Stimulated activated CD8-positive, alpha-beta memory T cell treated with anti-CD3 and anti-CD28 coated beads, Interleukin-15, amount 100 ng/mL, for 24 hours (primary cell): ENCODE measurements around the gene ATP6V0A1.
"Not testable (repeated sequence)": the region's sequence is repeated elsewhere in the genome, so short reads cannot be mapped to it uniquely, and the experiment has no call there.

Experiments used
- DNase-seq: peaks from one replicate; pipeline ENCODE4 v3.0.0-alpha.2; 2020; ENCODE audit warnings: low read depth

Gene ATP6V0A1

DNA sequence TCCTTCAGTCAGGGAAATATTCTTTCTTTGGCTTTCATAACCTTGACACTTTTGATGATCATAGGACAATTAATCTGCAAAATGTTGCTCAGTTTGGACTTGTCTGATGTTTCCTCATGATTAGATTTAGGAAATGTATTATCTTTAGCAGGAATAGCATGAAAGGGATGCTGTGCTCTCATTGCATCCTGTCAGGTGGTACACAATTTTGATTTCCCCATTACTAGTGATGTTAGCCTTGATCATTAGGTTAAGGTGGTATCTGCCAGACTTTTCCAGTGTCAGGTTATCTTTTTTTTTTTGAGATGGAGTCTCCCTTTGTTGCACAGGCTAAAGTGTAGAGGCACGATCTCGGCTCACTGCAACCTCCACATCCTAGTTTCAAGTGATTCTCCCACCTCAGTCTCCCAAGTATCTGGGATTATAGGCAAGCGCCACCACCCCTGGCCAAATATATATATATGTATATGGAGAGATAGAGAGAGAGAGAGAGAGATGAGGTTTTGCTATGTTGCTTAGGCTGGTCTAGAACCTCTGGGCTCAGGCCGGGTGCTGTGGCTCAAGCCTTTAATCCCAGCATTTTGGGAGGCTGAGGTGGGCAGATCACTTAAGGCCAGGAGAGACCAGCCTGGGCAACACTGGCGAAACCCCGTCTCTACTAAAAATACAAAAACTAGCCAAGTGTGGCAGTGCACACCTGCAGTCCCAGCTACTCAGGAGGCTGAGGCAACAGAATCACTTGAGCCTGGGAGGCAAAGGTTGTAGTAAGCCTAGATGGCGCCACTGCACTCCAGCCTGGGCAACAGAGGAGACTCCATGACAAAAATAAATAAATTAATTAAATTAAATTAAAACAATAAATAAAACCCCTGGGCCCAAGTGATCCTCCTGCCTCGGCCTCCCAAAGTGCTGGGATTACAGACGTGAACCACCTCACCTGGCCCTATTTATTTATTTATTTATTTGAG lies 19.8 kb upstream of the ATP6V0A1 start:
- no peak for DNase-seq

DNA sequence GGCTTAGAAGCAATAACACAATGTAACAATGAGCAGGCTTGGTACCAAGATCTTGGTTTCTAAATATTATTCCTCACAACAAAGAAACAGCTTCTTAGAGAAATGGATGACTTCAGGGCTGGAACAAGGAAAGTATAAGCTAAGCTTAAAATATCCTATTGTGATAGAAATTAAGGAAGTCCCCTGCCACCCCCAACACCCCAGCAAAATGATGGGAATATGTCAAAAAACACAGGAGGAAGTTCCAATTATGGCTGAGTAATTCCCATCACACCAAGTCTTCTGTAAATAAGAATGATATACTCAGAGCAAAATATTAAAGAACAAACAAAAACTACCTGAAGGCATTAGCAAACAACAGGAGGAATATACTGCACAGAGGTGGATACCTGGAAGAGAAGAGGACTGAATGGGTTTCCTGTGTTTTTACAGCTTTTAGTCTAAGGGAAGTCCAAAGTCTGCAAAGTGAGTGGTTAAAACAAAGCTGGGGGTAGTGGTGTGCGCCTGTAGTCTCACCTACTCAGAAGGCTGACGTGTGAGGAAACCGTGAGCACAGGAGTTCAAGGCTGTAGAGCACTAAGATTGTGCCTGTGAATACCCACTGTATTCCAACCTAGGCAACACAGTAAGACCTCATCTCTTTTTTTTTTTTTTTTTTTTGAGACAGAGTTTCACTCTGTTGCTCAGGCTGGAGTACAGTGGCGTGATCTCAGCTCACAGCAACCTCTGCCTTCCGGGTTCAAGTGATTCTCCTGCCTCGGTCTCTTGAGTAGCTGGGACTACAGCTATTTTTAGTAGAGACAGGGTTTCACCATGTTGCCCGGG lies 17.1 kb upstream of the ATP6V0A1 start:
- no peak for DNase-seq

DNA sequence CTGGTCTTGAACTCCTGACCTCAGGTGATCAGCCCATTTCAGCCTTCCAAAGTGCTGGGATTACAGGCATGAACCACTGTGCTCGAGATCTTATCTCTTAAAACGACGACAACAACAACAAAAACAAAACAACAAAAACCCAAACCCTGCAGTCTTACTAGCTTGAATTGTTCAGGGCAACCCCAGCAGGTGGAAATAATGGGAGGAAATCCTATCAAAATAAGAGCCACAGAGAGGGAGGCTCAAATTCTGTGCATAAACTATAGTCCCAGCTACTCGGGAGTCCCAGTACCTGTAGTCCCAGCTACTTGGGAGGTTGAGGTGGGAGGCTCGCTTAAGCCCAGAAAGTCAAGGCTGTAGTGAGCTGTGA lies 16.5 kb upstream of the ATP6V0A1 start:
- no peak for DNase-seq

DNA sequence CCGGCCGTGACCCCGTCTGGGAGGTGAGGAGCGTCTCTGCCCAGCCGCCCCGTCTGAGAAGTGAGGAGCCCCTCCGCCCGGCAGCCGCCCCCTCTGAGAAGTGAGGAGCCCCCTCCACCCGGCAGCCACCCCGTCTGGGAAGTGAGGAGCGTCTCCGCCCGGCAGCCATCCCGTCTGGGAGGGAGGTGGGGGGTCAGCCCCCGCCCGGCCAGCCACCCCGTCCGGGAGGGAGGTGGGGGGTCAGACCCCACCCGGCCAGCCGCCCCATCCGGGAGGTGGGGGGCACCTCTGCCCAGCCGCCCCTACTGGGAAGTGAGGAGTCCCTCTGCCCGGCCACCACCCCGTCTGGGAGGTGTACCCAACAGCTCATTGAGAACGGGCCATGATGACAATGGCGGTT lies 9.5 kb upstream of the ATP6V0A1 start:
- not testable (repeated sequence) for DNase-seq

DNA sequence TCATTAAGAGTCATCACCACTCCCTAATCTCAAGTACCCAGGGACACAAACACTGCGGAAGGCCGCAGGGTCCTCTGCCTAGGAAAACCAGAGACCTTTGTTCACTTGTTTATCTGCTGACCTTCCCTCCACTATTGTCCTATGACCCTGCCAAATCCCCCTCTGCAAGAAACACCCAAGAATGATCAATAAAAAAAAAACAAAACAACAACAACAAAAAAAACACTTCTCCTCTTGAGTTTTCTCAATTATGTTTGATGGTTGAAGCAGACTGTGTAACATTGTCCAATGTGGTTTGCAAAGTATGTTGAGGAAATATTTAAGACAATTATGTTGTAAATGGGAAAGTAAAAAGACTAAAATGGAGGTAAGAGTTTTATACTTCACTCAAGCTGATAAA lies 8.8 kb upstream of the ATP6V0A1 start:
- not testable (repeated sequence) for DNase-seq

DNA sequence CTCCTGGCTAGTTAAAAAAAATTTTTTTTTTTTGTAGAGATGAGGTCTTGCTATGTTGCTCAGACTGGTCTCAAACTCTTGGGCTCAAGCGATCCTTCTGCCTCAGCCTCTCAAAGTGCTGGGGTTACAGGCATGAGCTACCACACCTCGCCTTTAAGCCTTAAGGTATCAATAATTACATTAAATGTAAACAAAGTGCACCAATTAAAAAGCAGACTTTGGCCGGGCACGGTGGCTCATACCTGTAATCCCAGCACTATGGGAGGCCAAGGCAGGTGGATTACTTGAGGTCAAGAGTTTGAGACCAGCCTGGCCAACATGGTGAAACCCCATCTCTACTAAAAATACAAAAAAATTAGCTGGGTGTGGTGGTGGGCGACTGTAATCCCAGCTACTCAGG lies 7.4 kb upstream of the ATP6V0A1 start:
- not testable (repeated sequence) for DNase-seq

DNA sequence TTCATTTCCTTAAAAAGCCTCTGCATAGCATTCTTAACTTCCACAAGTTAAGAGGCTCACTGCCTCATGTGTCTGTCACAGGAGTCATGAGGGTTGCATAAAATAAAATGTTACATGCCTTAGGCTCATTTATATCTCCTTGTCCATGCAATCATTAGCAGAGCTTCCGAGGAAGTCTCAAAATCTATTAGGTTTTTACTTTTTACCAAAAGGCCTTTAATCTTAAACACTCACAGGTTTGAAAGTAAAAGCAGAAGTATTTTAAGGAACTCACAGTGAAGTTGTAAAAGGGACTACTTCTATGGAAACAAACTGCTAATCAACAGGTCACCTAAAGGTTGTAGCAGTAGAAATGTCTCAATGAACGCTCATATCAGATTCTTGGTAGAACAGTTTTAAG lies 5.2 kb upstream of the ATP6V0A1 start:
- no peak for DNase-seq

DNA sequence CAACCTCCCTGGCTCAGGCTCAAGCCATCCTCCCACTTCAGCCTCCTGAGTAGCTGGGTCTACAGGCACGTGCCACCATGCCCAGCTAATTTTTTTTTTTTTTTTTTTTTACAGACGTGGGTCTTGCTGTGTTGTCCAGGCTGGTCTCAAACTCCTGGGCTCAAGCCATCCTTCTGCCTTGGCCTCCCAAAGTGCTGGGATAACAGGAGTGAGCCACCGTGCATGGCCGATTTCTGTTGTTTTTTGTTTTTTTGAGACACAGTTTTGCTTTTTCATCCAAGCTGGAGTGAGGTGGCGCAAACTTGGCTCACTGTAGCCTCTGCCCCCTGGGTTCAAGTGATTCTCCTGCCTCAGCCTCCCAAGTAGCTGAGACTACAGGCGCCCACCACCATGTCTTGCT lies 3.7 kb upstream of the ATP6V0A1 start:
- not testable (repeated sequence) for DNase-seq

DNA sequence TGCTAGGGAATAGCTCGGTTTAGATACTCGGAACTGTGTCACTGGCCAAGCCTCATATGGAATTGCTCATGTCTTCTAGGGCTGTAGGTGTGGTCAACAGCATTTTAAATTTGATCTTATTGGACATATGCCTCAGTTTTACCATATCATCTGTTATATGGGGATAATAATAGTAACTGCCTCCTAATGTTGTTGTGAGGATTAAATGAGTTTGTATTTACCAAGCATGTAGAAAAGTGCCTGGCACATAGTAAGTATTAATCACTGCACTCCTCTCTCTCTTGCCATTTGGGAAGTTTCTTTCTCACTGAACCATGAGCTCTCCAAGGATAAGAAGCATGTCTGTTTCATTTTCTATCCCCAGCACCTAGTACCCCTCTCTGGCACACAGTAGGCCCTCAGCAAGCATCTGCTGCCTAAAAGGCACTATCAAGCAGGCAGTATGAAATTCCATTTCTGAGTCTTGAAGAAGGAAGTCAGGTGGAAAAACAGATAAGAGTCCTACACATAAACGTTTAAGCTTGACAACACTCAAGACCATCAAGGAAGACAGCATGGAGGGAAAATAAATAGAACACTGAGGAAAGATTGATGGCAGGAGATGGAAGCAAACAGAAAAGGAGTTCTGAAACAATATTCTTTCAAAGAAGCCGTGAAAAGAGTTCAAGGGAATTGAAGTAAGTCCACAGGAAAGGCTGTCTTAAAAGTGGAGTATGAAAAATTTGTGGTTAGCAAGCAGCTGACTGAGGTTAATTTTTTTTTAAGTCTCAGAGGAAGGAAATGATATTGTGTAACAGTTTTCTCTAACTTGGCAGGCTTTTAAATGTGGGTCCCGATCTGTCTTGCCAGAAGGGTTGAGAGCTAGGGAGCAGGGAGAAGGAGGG lies 2.2 kb upstream of the ATP6V0A1 start:
- no peak for DNase-seq

DNA sequence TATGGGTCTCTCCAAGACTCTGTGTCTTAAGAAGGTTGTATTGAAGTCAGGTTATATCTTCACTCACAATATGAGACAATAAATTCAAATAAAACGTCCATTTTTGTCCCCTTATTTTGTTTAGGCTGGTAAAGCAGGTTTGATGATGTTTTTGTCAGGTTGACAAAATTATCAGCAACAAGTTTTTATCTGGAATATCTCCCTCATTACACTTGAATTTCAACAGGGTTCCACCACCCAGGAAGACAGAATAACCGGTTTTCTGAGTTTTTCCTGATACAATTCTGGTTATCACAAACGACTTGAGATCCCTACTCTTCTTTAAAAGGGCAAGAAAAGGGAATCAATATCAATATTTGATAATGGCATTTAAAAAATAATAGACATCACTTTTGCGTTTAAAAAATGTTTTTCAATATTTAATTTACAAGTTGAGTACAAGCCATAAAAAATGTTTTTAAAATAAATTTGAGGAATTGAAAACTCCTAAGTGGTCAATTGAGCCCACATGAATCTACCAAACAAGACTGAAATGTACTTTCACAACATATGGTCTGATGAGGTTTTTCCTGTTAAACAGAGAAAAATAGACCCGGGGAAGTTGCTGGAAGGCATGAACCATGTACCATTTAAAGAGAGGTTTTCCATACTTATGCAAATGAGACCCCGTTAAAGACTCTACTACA lies 1.4 kb upstream of the ATP6V0A1 start:
- no peak for DNase-seq

DNA sequence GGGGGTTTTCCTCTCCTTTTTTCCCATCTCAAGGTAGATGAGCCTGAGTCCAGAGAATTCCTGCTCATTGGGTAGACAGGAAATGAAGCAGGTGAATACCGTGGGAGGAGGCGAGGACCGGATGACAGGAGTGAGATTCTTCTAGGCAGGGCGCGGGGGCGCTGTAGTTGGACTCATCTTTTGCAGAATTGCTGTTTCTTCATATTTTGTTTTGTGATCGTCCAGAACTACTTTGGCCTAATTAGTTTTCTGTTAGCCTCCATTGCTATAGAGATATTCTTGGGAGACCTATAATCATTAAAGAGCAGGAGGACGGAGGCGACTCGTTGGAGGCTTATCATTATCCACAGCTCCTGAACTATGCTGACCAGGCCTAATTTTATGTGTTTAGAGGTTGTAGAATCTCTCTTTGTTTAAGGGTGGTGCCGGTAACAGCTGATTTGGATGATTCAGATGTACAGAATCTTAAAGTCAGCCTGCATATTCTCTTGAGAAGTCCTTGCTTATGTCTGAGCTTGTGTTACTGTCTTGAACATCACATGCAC lies 650 bp downstream of the ATP6V0A1 start:
- no peak for DNase-seq

DNA sequence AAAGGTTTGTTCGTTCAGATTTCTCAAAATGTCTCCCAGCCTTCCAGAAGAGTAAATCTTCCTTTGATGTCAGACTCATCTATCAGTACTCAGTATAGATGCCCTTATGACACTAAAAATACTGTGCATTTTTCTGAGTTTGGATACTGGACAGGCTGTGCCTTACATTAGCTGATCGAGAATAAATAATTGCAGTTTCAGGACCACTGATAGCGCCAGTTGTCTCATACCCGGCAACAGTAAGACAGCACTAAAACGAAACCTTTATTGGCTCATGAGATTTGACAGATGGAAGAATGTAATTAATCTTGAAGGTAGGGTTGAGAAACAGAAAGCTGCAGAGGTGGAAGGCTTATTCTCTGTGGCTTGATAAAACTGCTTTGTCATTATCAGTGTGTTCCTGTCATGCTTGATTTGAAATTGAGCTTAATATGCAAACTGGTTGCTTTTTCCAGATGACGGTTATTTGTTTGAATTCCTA lies 1.2 kb downstream of the ATP6V0A1 start:
- no peak for DNase-seq

DNA sequence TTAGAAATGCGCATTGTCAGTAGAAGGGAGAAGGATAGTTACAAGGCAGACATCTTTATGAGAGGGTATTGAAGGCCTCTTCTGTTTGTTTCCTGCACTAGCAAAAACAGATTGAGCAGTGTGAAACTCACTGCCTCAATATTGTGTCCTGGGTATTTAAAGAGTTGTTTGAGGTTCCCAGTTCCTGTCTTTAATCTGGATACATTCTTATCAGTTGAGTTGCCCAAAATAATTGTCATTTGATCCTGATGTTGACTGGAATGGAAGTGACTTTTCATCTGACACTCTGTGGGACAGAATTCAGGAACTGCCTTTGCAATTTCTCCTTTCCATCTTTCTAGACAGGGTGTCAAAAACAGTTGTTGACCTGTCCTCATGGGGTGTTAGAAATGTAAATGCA lies 1.7 kb downstream of the ATP6V0A1 start:
- DNase-seq, result no peak

DNA sequence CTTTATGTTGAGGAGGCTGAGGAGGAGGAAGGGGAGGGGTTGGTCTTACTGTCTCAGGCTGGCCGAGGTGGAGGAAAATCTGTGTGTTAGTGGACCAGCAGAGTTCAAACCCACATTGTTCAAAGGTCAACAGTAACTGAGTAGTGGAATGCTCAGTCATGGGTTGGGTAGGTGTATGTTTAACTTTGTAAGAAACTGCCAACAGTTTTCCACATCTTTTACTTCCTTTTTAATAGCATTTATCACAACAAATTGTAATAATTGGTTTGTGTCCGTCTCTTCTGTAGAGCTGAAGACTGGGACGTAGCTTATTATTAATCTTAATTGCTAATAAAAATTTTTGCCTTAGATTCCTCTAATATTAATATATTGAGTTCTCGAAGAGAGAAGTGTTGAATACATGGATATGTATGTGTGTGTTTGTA lies 5.3 kb downstream of the ATP6V0A1 start:
- DNase-seq, result no peak

DNA sequence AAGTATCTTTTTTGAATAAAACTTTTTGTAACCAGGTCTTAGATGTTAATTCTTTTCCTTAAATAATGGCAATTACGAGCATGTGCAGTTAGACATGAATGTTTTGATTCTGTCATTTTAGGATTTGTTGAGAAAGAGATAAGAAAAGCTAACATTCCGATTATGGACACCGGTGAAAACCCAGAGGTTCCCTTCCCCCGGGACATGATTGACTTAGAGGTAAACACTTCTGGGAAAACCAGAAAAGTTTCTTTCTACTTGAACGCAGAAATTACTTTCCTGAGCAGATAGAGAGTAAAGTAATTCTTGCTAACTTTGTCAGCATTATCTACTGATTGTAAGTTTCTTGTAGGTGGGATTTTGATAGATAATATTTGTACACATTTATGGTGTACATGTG lies 9.2 kb downstream of the ATP6V0A1 start:
- no peak for DNase-seq

DNA sequence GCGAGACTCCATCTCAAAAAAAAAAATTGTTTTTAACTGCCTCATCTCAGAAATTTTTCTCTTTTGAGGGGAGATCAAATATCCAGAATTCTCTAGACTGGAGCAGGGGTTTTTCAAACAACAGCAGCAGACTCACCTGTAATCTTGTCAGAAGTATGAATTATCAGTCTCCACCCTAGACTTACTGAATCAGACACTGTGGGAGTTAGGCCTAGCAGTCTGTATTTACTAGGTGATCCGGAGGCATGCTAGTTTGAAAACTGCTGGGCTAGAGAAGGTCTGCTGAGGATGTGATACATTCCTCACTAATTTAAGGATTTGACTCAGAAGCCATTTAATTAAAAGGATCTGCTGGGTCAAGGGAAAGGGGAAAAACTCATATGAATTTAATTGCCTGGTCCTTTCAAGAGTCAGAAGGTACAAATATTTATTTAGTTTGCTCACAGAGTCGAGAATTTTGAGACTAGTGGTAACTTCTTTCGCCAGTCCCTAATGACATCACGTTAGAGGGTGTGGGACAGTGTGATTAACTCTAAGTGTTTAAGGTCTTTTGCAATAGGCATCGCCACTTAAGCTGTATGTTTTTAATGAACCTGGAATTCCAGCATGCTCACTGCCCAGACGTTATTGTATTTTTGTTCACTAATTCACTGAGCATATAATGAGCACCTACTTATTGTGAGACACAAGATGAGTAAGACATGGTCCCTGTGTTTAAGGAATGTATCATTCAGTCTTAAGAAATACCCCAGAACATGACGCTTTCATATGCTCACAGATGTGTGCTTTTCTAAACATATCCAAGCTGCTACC lies 14.2 kb downstream of the ATP6V0A1 start:
- DNase-seq, result no peak

DNA sequence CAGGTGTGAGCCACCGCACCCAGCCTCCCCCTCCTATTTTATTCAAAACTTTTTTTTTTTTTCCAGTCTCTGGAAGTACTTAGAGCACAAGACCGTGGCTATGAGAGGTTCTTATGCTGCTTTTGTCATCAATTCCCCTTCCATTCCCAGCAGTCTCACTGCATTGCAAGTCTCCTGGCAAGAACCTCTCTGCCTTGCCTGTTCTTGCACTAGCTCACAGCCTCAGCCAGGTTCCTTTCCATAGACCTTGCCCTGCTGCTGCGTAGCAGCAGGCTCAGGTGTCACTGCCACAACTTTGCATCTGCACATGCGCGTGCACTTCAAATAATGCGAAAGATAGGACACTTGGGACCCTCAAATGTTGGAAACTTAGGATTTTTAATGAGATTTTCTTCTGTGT lies 15.6 kb downstream of the ATP6V0A1 start:
- no peak for DNase-seq

DNA sequence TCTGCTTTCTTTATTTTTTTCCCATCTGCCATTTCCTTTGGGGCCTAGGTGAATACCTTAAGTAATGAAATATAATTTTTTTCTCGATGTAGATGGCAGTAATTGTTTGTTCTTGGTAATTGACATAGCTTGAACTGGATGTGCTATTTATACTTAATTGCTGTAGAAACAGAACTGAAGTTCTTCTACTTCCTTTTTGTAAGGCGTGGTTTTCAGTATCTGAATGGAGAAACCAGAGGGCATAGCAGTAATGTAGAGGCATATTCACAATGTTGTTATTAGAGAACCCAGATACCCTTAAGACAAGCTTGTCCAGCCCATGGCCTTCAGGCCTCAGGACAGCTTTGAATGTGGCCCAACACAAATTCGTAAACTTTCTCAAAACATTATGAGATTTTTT lies 16.4 kb downstream of the ATP6V0A1 start:
- DNase-seq, result no peak

DNA sequence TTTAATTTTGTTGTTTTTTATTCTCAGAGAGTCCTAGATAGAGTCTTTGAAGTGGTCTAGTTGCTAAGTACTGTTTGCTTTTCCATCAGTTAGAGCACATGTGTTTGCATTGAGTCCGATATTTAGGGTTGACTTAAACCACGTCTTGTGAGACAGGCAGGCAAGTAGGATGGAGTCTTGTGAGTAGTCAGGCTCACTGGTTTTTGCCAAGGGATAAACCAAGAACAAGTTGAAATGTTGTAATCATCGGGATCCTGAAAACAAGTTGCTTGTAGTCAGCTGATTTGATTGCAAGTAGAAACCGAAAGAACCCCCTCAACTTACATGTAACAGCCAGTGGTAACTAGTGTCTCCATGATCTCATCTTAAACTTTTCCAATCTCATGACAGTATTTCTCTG lies 17.2 kb downstream of the ATP6V0A1 start:
- DNase-seq, result no peak

DNA sequence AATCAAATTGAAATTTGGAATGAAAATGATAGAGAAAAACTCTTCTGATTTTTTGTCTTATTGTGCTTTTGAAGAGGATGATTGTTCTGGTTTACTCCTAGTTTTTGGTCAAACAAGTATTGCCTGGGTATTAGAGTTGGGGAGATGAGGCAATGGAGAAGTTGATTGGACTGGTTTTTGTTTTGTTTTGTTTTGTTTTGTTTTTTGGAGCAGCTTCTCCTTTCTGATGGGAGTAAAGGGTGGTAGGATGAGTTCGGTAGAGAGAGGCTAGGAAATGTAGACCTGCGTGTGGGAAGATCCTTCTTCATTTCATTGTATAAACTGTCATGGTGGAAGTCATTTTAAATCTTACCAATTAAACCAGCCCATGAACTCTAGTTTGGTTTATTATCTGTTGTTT lies 17.7 kb downstream of the ATP6V0A1 start:
- no peak for DNase-seq
